Sigmoid colon (tissue), 3 donors: Measurements from ENCODE around the gene TENM3.

Source experiments
- POLR2A ChIP-seq, 2 donors: fragments of 450-650 bp; IDR thresholded peaks; one replicate each; pipeline ENCODE4 v1.6.1; 2016; ENCODE audit warnings: antibody characterized with exemption in 2 of 2, mild to moderate bottlenecking in 2 of 2, moderate library complexity in 2 of 2
- TF ChIP-seq, protein P1 (sequence below), 4 experiments: fragments of 450-650 bp in 3 of 4; fragments of 200-600 bp in 1 of 4; IDR thresholded peaks; one replicate each; pipeline ENCODE4 v1.5.1; 2016 to 2019; ENCODE audit warnings: antibody characterized with exemption in 4 of 4, mild to moderate bottlenecking in 3 of 4, moderate library complexity in 2 of 4

DNA sequence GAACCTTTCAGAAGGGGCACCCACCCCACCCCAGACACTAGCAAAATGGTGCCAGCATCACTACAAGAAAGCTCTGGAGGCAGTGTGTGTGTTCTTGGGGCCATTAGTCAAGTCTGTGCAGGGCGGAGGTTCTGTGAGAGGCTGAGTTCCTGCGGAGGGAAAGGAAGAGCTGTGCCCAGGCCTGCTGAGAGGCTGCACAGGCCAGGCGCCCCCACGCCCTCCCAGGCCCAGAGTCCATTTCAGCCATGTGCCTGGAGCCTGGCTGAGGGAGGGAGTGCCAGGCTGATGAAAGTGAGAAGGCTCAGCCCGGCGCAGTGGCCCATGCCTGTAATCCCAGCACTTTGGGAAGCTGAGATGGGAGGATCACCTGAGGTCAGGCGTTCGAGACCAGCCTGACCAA lies 584.0 kb downstream of the TENM3 start:
- TF ChIP-seq, protein P1, sequence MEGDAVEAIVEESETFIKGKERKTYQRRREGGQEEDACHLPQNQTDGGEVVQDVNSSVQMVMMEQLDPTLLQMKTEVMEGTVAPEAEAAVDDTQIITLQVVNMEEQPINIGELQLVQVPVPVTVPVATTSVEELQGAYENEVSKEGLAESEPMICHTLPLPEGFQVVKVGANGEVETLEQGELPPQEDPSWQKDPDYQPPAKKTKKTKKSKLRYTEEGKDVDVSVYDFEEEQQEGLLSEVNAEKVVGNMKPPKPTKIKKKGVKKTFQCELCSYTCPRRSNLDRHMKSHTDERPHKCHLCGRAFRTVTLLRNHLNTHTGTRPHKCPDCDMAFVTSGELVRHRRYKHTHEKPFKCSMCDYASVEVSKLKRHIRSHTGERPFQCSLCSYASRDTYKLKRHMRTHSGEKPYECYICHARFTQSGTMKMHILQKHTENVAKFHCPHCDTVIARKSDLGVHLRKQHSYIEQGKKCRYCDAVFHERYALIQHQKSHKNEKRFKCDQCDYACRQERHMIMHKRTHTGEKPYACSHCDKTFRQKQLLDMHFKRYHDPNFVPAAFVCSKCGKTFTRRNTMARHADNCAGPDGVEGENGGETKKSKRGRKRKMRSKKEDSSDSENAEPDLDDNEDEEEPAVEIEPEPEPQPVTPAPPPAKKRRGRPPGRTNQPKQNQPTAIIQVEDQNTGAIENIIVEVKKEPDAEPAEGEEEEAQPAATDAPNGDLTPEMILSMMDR (IDR thresholded peaks at IDR 0.05) = no peak
- TF ChIP-seq POLR2A (IDR thresholded peaks at IDR 0.05) = no peak
